Spinal cord (tissue), 10 donors: ENCODE measurements around the gene SLITRK4. TPM values are rescaled to one million over a fixed set of nuclear protein-coding genes. Genes with fewer than 3 reads are reported as not detected.

Source experiments
- DNase-seq, 6 donors: peaks; one replicate each; pipeline versions ENCODE4 v3.0.0 to v3.0.0-alpha.2; 2013 to 2015; ENCODE audit warnings: low spot score in 6 of 6, low read depth in 4 of 6
- H3K27ac ChIP-seq: one replicate; pipeline ENCODE4 v1.5.1; 2013; ENCODE audit warnings: low read depth, low read length, control low read depth
- H3K27me3 ChIP-seq: one replicate; pipeline ENCODE4 v1.6.1; 2013; ENCODE audit warnings: low read length; ENCODE audit not compliant: control insufficient read depth, insufficient read depth
- H3K36me3 ChIP-seq: one replicate; pipeline ENCODE4 v1.6.1; 2013; ENCODE audit warnings: low read length; ENCODE audit not compliant: control insufficient read depth, insufficient read depth
- H3K4me1 ChIP-seq: one replicate; pipeline ENCODE4 v1.6.1; 2013; ENCODE audit warnings: low read length; ENCODE audit not compliant: control insufficient read depth, insufficient read depth
- H3K4me3 ChIP-seq: one replicate; pipeline ENCODE4 v1.5.1; 2013; ENCODE audit warnings: low read depth, low read length, control low read depth
- H3K9me3 ChIP-seq: one replicate; pipeline ENCODE4 v1.6.1; 2013; ENCODE audit warnings: low read length; ENCODE audit not compliant: control insufficient read depth, insufficient read depth
- WGBS: methylation state at CpG from one replicate; pipeline ENCODE4 v1.1.5; 2013; ENCODE audit warnings: missing lambda C conversion rate; ENCODE audit not compliant: insufficient coverage; 5-methylcytosine and 5-hydroxymethylcytosine counted together
- polyA plus RNA-seq, 2 donors: library from polyadenylated mRNA; unstranded; fragments of 120-200 nt; gene quantifications; one replicate each; pipeline ENCODE4 v1.2.1, GENCODE V29; 2013; ENCODE audit not compliant: insufficient read length in 2 of 2
- total RNA-seq, 2 donors: library from RNA; depleted of rRNA in 1 of 2; stranded (reverse); fragments of 120-200 nt in 1 of 2; fragments of >200 nt in 1 of 2; gene quantifications; one replicate each; pipeline versions ENCODE4 v1.2.3 to v1.2.4, GENCODE V29; 2013 to 2014
- donor health status: healthy.

The SLITRK4 gene
- total and polyA plus RNA-seq, 4 donors, result 15.2 to 35.6 (median 17.1) TPM

- WGBS, result no CpG with 5 or more reads among the region's 2 CpGs
- Histone ChIP-seq H3K4me3 (no peak overlapping the region), H3K9me3 (no peaks in the 10 kb centered on the region), H3K27me3 (peaks cover 2% of the 10 kb centered on the region), H3K4me1 (peaks cover 4% of the 10 kb centered on the region), H3K36me3 (no peaks in the 10 kb centered on the region), H3K27ac (no peak overlapping the region)
- DNase-seq, result no peak
Measured at GRCh38 chrX:143636831-143637230, 930 bp upstream of the SLITRK4 start.

DNA sequence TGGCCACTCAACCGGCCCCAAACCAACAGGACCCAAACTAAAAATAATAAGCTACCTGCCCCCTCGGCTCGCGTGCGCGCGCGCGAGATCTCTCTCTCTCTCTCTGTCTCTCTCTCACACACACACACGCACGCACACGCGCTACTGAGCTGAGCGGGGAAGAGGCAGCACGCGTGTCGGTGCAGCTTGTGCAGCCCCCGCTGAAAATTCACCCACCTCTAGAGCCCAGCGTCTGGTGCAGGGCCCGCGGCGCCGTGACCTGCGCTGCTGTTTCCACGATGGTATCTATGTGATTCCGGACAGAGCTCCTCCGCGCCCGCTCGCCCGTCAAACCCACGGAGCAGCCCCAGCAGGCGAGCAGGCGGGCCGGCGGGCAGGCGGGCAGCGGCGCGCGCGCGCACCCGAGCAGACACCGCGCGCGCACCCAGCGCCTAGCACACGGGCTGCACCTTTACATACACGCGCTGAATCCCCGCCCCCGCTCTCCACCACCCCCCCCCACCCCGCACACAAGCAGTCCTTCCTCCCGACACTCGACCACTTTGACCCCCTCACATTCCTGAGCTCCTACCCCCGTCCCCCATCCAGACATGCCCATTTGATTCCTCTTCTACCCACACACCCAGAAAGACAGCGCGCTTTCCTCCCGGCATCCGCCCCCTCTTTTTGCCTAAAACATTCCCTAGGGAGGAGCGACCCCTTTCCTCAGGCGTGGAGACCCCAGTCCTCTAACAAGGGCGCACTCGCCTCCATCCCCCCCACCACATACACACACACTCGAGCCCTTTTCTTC, 1.0 kb downstream of the SLITRK4 start:
- DNase-seq, result peak in 3 of 6 donors; percentile 17 to 80 (median 72)
- Histone ChIP-seq H3K4me1 (peaks cover 4% of the 10 kb centered on the region), H3K27ac (no peak overlapping the region), H3K9me3 (no peaks in the 10 kb centered on the region), H3K36me3 (no peaks in the 10 kb centered on the region), H3K4me3 (peak overlapping the region; percentile 55), H3K27me3 (peaks cover 2% of the 10 kb centered on the region)
- 20% methylated on average over 60 of the region's 67 CpGs for WGBS

- Histone ChIP-seq H3K4me3 (peak overlapping the region; percentile 55), H3K9me3 (no peaks in the 10 kb centered on the region), H3K36me3 (no peaks in the 10 kb centered on the region), H3K4me1 (peaks cover 4% of the 10 kb centered on the region), H3K27ac (peak overlapping the region; percentile 54), H3K27me3 (peaks cover 2% of the 10 kb centered on the region)
- WGBS, result 19% methylated on average over 16 of the region's 26 CpGs
- no peak for DNase-seq
Measured at GRCh38 chrX:143634309-143634662, 1.6 kb downstream of the SLITRK4 start.

GRCh38 chrX:143633461-143634308, 2.2 kb downstream of the SLITRK4 start:
- 23% methylated on average over 64 of the region's 64 CpGs for WGBS
- DNase-seq, result peak in 3 of 6 donors; percentile 15 to 57 (median 49)
- Histone ChIP-seq H3K27ac (peak overlapping the region; percentile 54), H3K4me3 (peak overlapping the region; percentile 55), H3K36me3 (no peaks in the 10 kb centered on the region), H3K4me1 (peaks cover 4% of the 10 kb centered on the region), H3K9me3 (no peaks in the 10 kb centered on the region), H3K27me3 (peaks cover 2% of the 10 kb centered on the region)

- peak in 3 of 6 donors; percentile 3 to 45 (median 32) for DNase-seq
- no peak overlapping the region for H3K27ac ChIP-seq
- no CpG with 5 or more reads among the region's 7 CpGs for WGBS
Measured at GRCh38 chrX:143632625-143633410, 3.1 kb downstream of the SLITRK4 start.

DNA sequence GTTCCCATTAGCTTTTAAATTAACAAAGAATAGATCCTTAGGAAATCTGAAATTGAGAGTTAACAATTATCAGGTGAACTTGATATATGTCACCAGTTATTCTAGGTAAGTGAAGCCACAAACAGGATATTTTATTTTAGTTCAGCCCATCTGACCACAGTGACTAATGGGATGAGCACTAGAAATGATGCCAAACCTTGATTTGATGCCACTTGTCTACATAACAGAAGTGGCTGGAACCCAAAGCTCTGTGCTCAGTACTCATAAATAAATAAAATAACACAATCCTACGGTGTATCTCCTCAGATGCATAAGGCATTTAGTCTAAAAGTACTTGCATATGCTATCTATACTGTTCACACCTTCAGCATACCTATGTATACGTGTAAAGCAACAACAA, 12.2 kb downstream of the SLITRK4 start:
- no peak overlapping the region for H3K4me3 ChIP-seq
- no peak for DNase-seq
- H3K27ac ChIP-seq, result no peak overlapping the region
- WGBS, result no CpG with 5 or more reads among the region's 2 CpGs
- no peaks in the 10 kb centered on the region for H3K36me3 ChIP-seq
- H3K4me1 ChIP-seq, result no peaks in the 10 kb centered on the region
- H3K27me3 ChIP-seq, result no peaks in the 10 kb centered on the region
- H3K9me3 ChIP-seq, result no peaks in the 10 kb centered on the region

More at GRCh38 chrX:143632625-143633410, 3.1 kb downstream of the SLITRK4 start:
- Histone ChIP-seq H3K4me1 (peaks cover 4% of the 10 kb centered on the region), H3K27me3 (peaks cover 2% of the 10 kb centered on the region), H3K36me3 (no peaks in the 10 kb centered on the region), H3K4me3 (peak overlapping the region; percentile 55), H3K9me3 (no peaks in the 10 kb centered on the region)

GRCh38 chrX:143621276-143621675, 14.6 kb downstream of the SLITRK4 start:
- Histone ChIP-seq H3K36me3 (no peaks in the 10 kb centered on the region), H3K9me3 (no peaks in the 10 kb centered on the region), H3K27ac (no peak overlapping the region), H3K4me1 (no peaks in the 10 kb centered on the region), H3K4me3 (no peak overlapping the region), H3K27me3 (no peaks in the 10 kb centered on the region)
- peak in 1 of 6 donors; percentile 4 for DNase-seq
- no CpG with 5 or more reads among the region's 2 CpGs for WGBS

GRCh38 chrX:143615851-143616250, 20.1 kb downstream of the SLITRK4 start:
- Histone ChIP-seq H3K27ac (no peak overlapping the region), H3K9me3 (no peaks in the 10 kb centered on the region), H3K4me1 (no peaks in the 10 kb centered on the region), H3K4me3 (no peak overlapping the region), H3K27me3 (no peaks in the 10 kb centered on the region), H3K36me3 (no peaks in the 10 kb centered on the region)
- WGBS, result 33% methylated on average over 4 of the region's 4 CpGs
- no peak for DNase-seq

GRCh38 chrX:143601809-143602208, 34.1 kb downstream of the SLITRK4 start:
- Histone ChIP-seq H3K36me3 (no peaks in the 10 kb centered on the region), H3K4me1 (no peaks in the 10 kb centered on the region), H3K4me3 (no peak overlapping the region), H3K27me3 (no peaks in the 10 kb centered on the region), H3K27ac (no peak overlapping the region), H3K9me3 (no peaks in the 10 kb centered on the region)
- 75% methylated on average over 1 of the region's 1 CpG for WGBS
- no peak for DNase-seq
